AG04450 (cell line): ENCODE data around the gene NEURL2. TPM values are rescaled to one million over a fixed set of nuclear protein-coding genes. Genes with fewer than 3 reads are reported as not detected.

Experiments
- CTCF ChIA-PET: fragments of 300-600, 350-600 bp; formaldehyde crosslinking; extraction: SDS; loops from one replicate; lab custom pipeline; 2022; ENCODE audit warnings: antibody characterized with exemption, inconsistent platforms; lab: Charles Lee
- POLR2A ChIA-PET: fragments of 350-600 bp; formaldehyde crosslinking; extraction: SDS; loops from one replicate; lab custom pipeline; 2021; ENCODE audit warnings: antibody characterized with exemption, inconsistent platforms; lab: Yijun Ruan, JAX
- DNase-seq: peaks from one replicate; pipeline ENCODE4 v3.0.0-alpha.2; 2011; ENCODE audit warnings: low read depth, low spot score
- H3K27ac ChIP-seq: one replicate; pipeline ENCODE4 v1.5.1; 2012; ENCODE audit warnings: low read depth, low read length, control low read depth
- H3K27me3 ChIP-seq: one replicate; pipeline ENCODE4 v1.6.0; 2012; ENCODE audit warnings: low read length; ENCODE audit not compliant: control insufficient read depth, insufficient read depth
- H3K4me3 ChIP-seq: 2 replicates; pipeline ENCODE4 v1.5.1; 2011; ENCODE audit warnings: mild to moderate bottlenecking, low read depth, low read length, control low read depth
- H3K9me3 ChIP-seq: 2 replicates; pipeline ENCODE4 v1.5.1; 2012; ENCODE audit warnings: low read length; ENCODE audit not compliant: control insufficient read depth, insufficient read depth
- CTCF ChIP-seq: IDR thresholded peaks from 2 replicates; pipeline ENCODE4 v1.5.1; 2011; ENCODE audit warnings: low read depth, low read length, control low read depth, inconsistent platforms
- polyA plus RNA-seq: library from polyadenylated mRNA; depleted of rRNA; stranded (reverse); fragments of >200 nt; gene quantifications from 2 replicates; pipeline ENCODE4 v1.2.3, GENCODE V29; 2011

NEURL2 gene
- polyA plus RNA-seq, 1 experiment, result 1.1 TPM

- TF ChIP-seq CTCF, result no peak
- Histone ChIP-seq H3K4me3 (no peak overlapping the region), H3K9me3 (no peaks in the 10 kb centered on the region; the same call in 1 of the 2 replicates), H3K27me3 (no peaks in the 10 kb centered on the region), H3K27ac (no peak overlapping the region)
- POLR2A ChIA-PET, result no interaction called here
- DNase-seq, result no peak
- CTCF ChIA-PET, result interaction anchor here (1.4 kb wide), 1 partner anchor 73 kb away, joined by 5 read pairs; no protein-coding TSS in a partner anchor
Measured at GRCh38 chr20:45896641-45897161, 5.7 kb upstream of the NEURL2 start.

- POLR2A ChIA-PET, result no interaction called here
- TF ChIP-seq CTCF, result no peak
- no peak overlapping the region for H3K4me3 ChIP-seq
- no peak for DNase-seq
- no peak overlapping the region for H3K27ac ChIP-seq
- CTCF ChIA-PET, result no interaction called here
- no peaks in the 10 kb centered on the region; the same call in 1 of the 2 replicates for H3K9me3 ChIP-seq
- no peaks in the 10 kb centered on the region for H3K27me3 ChIP-seq
Measured at GRCh38 chr20:45894797-45895196, 3.8 kb upstream of the NEURL2 start.

GRCh38 chr20:45893831-45894230, 2.8 kb upstream of the NEURL2 start:
- ChIA-PET CTCF (no interaction called here), POLR2A (interaction anchor here (0.5 to 1.2 kb wide), 2 partner anchors 26 to 31 kb away, joined by 3 to 6 read pairs; no protein-coding TSS in a partner anchor)
- H3K9me3 ChIP-seq, result no peaks in the 10 kb centered on the region; the same call in 1 of the 2 replicates
- no peak for TF ChIP-seq CTCF
- no peak overlapping the region for H3K4me3 ChIP-seq
- no peaks in the 10 kb centered on the region for H3K27me3 ChIP-seq
- no peak overlapping the region for H3K27ac ChIP-seq
- no peak for DNase-seq

- Histone ChIP-seq H3K27ac (no peak overlapping the region), H3K4me3 (peak overlapping the region; percentile 25), H3K27me3 (no peaks in the 10 kb centered on the region), H3K9me3 (no peaks in the 10 kb centered on the region; the same call in 1 of the 2 replicates)
- ChIA-PET CTCF (interaction anchor here (0.6 to 1.2 kb wide), 2 partner anchors 9 to 89 kb away, joined by 3 read pairs; no protein-coding TSS in a partner anchor), POLR2A (interaction anchor here (0.8 to 2.4 kb wide), 3 partner anchors 12 to 42 kb away, joined by 3 to 14 read pairs (median 6); partner anchors contain the start of gene ZSWIM1)
- no peak for DNase-seq
- no peak for TF ChIP-seq CTCF
Measured at GRCh38 chr20:45892828-45893500, 2.0 kb upstream of the NEURL2 start.
